GM18858 (cell line): ENCODE results near the gene RSPH6A.

ENCODE experiments used
- ATAC-seq: cut with Tn5 transposase; IDR thresholded peaks from one replicate; pipeline ENCODE4 v1.9.1; 2021; ENCODE audit not compliant: unreplicated experiment

Gene RSPH6A

DNA sequence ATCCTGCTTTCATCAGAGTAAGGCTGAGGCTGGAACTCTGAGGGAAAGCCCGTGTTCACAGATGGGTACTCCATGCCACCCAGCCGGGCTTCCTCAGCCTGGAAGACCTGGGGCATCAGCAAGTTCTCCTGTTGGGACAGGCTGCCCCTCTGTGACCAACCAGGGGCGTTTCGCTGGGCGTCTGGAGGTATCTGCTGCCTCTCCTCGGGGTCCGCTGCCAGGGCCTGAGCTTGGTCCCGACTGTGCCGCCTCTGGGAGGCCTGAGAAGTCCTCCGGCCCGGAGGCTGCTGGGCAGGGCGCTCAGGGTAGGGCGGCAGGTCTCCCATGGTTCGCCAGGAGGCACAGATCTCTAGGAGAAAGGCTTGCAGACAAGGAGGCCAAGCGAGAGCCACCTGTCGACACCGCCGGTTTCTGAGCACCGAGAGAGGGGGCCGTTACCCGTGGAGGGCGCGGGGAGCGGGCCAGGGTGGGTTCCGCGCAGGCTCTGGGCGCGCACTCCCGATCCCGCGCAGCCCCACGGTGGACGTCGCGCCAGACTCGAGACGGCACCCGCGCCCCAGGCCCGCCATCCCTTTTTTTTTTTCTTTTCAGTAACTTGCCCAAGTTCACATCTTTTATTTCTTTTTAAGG, at the start of gene RSPH6A:
TSS of gene RSPH6A (minus strand) at position 458 of the 630 bp plus-strand sequence. CDS start at position 326, 132 bp downstream.
- ATAC-seq, result no peak

DNA sequence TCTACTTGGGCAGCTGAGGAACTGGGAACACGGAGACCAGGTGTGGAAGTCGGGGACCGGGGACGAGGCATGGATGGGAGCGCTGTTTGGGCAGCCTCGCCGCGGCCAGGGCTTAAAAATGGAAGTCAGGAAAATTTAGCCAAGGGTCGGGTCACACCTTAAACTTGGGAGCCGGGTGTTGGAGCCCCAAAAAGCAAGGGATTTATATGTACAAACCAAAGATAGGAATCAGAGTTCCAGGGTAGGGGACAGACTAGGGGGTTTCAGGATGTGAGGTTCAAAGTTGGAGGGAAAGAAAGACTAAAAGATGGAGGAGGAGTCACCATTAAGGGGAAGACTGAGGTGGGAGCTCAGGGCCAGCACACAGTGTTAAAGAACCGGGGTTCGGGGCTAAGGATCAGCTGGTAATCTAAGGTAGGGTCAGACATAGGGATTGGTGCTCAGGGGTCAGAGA, 49.5 kb upstream of the RSPH6A start:
- no peak for ATAC-seq

DNA sequence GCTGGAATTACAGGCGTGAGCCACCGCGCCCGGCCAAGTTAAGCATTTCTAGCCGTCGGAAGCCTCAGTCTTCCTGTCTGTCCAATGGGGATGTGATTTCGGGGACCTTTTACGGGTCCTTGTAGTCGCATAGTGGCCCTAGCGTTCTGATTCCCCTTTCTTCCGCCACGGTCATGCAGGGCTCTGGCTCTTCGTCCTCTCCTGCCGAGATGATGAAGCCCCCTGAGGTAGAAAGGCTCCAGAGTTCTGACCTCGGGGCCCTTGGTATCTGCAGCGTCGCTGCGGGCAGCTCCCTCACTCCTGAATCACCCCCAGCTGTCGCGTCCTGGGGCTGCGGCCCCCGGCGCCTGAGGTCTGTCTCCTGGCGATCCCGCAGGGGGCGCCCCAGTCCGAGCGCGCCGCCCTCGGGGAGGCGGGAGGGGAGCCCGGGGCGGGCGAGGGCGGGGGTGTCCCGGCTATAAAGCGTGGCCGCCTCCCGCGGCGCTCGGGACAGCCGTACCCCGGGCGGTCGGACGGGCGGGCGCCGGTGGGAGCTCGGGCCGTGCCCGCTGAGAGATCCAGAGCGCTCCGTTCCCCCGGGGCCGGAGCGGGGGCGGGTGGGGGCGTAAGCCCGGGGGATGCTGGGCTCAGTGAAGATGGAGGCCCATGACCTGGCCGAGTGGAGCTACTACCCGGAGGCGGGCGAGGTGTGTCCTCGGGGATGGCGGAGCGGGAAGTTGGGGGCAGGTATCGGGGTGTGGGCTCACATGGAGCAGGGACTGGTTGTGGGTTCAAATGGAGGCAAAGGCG, 48.9 kb upstream of the RSPH6A start, which contains the start of gene FOXA3:
TSS of gene FOXA3 (plus strand) at position 487 of the 789 bp plus-strand sequence. CDS start at position 618, 131 bp downstream.
- peak; percentile 30 for ATAC-seq

- ATAC-seq, result no peak
Measured at GRCh38 chr19:45863335-45863839, 48.3 kb upstream of the RSPH6A start.

DNA sequence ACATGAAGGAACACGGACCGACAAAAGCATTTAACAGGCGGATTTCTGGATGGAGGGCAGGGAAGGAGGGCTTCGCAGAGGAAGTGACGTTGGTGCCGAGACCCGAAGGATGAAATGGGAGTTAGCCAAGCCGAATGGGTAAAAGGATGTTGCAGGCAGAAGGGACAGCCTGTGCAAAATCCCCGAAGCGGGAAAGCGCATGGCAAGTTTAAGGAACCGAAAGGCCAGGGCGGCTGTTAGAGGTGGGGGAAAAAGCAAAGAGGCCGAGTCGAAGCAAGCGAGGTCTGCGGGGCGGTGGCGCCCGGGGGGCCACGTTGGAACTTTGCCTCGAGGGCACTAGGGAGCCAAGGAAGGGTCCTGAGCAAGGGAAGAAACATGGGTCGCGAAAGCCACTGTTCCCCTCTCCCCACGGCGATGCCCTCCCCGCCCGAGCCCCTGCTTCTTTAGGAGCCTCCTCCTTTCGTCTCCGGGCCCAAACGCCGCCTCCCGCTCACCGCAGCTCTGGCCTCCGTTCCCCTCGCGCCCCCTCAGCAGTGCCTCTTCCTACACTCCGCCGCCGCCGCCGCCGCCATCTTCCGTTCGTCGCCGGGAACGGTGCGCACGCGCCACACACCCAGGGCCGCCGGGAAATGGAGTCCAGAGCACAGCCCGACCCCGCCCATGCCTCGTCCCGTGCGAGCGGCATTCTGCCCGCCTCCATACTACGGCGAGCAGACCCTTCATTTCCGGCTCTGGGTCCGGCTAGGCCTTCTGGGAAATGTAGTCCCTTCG, 47.6 kb upstream of the RSPH6A start, which contains the start of gene SYMPK:
TSS of gene SYMPK (minus strand) at position 584 of the 771 bp plus-strand sequence. CDS start 8,652 bp downstream, outside the sequence.
- peak; percentile 77 for ATAC-seq

DNA sequence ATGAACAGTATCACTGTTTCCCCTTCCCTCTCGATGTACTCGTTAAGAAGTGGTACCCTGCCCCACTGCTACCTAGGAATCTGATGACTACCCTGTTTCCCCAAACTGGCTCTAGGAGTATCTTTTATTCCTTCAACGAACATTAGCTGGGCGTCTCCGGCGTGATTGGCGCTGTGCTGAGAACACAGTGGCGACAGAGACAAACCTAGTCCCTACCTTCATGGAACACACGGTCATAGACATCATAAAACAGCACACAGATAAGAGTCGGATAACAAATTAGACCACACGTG, 47.1 kb upstream of the RSPH6A start:
- no peak for ATAC-seq

GRCh38 chr19:45860359-45861259, 45.5 kb upstream of the RSPH6A start:
- ATAC-seq, result no peak

GRCh38 chr19:45854167-45854778, 39.2 kb upstream of the RSPH6A start:
- no peak for ATAC-seq

DNA sequence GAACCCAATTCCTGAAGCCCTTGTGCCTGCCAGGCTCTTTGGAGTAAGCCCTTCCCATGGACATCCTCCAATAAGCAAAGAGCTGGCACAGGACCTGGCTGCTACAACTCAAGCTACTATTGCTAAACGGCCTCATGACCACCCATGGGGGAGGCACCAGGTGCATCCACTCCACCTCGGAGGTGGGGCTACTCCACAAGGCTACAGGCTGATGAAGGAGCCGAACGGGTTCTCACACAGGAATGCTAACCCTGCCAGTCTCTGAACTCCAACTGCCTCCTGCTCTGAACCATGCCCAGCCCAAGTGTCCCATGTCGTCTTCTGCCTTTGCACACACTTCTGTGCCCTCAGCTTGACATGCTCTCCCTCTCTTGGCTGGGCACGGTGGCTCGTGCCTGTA, 37.9 kb upstream of the RSPH6A start:
- ATAC-seq, result no peak

DNA sequence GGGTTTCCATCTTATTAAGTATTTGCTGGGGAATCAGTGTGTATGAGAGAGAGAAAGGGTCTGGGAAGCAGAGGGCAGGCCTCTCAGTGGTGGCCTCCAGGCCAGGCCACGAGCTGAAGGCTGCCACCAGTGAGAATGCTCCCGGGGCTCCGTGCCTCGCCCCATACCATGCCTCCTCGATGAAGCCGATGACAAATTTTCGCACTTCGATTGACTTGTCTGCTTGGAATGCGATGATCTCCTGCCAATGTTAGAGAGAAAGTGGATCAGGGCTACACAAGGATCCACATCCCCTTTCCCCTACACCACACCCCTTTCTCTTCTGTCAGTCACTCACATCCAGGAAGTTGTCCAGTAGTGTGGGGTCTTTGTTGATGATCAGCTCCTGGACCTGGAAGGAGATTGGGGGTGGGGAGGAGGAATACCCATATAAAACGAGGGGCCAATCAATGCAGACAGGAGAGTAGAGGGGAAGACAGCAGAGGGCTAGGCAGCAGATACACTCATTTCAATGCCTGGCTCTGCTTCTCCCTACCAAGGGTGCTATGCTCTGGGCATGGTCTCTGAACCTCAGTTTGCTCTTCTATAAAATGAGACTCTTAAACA, 37.1 kb upstream of the RSPH6A start:
- no peak for ATAC-seq

GRCh38 chr19:45848922-45849321, 33.8 kb upstream of the RSPH6A start:
- no peak for ATAC-seq

- no peak for ATAC-seq
Measured at GRCh38 chr19:45847663-45848062, 32.6 kb upstream of the RSPH6A start.

DNA sequence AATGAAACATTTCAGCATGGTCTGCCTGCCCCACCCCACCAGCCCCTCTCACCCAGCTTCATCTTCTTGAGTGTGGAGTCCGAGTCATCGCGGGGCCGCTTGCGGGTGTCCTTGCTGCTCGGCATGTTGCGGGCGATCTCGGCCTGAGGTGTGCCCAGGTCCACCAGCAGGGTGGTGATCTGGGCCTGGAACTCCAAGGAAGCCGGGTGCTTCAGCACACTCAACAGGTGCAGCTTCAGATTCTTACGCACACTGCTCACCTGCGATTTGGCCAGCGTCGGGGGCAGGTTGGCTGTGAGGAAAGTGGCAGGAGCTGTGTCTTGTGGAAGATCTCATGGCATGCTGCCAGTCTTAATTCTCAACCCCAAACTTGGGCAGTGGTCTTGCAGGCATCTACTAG, 27.1 kb upstream of the RSPH6A start:
- ATAC-seq, result no peak

- ATAC-seq, result no peak
Measured at GRCh38 chr19:45834970-45835369, 19.9 kb upstream of the RSPH6A start.

- ATAC-seq, result no peak
Measured at GRCh38 chr19:45828945-45829344, 13.8 kb upstream of the RSPH6A start.

- no peak for ATAC-seq
Measured at GRCh38 chr19:45828523-45828922, 13.4 kb upstream of the RSPH6A start.

DNA sequence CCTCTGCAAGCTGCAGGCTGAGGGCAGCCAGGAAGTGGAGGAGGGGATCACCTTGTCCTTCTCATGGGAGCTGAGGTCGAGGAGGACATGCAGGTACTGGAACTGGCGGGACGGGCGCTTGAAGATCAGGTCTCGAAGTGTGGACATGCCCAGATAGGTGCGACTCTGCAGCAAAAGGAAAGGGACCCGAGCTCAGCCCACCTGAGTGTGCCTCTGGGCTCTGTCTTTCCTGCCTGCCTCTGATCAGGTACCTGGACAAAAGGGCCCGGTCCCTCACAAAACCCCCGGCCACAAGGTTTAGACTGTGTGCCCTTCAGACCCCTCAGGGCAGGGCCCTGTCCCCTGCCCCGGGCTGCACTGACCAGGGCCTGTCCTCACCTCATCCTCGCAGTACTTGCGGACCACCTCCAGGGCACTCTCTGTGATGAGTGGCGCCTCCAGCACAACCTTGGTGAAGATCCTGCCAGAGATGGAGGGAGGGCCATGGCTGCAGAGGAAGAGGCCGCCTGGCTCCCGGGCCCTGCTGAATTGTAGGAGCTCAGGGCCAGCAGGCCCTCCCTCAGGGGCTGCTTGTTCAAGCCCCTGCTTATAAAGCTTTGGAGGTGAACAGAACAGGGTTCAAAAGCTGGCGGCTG, 12.5 kb upstream of the RSPH6A start:
- no peak for ATAC-seq

- ATAC-seq, result no peak
Measured at GRCh38 chr19:45826934-45827333, 11.8 kb upstream of the RSPH6A start.
